Sigmoid colon (tissue), 4 donors: ENCODE data around the gene FIP1L1.

ENCODE experiments used
- CTCF ChIP-seq, 4 experiments: fragments of 450-650 bp in 3 of 4; fragments of 200-600 bp in 1 of 4; IDR thresholded peaks; one replicate each; pipeline ENCODE4 v1.5.1; 2016 to 2019; ENCODE audit warnings: antibody characterized with exemption in 4 of 4, mild to moderate bottlenecking in 3 of 4, moderate library complexity in 2 of 4
- EP300 ChIP-seq, 4 donors: sonication (generic); formaldehyde crosslinking; IDR thresholded peaks; one replicate each; pipeline ENCODE4 v1.6.1; 2017; ENCODE audit warnings: antibody characterized with exemption in 4 of 4
- POLR2AphosphoS5 ChIP-seq, 4 donors: sonication (generic); formaldehyde crosslinking; IDR thresholded peaks; one replicate each; pipeline ENCODE4 v1.6.1; 2017; ENCODE audit warnings: antibody characterized with exemption in 4 of 4

GRCh38 chr4:53508446-53508845, 131.0 kb downstream of the FIP1L1 start:
- TF ChIP-seq POLR2AphosphoS5 (IDR thresholded peaks at IDR 0.05) (no peak), CTCF (IDR thresholded peaks at IDR 0.05) (no peak), EP300 (IDR thresholded peaks at IDR 0.05) (no peak)
